Stimulated activated naive CD4-positive, alpha-beta T cell treated with Interleukin-2 at 50 U/mL for 16 hours (primary cell): Measurements from ENCODE around the gene CCDC80.
A peak's percentile ranks its signal among the peaks of the same experiment; 100 is the strongest.
"Not testable (repeated sequence)": the region's sequence is repeated elsewhere in the genome, so short reads cannot be mapped to it uniquely, and the experiment has no call there.

Source experiments
- DNase-seq: peaks from one replicate; lab custom pipeline; 2025; lab: John Stamatoyannopoulos, UW

Gene CCDC80

GRCh38 chr3:112640930-112641801 lies at the start of gene CCDC80:
Gene CCDC80, minus strand, starts transcription at chr3:112641143. Its CDS starts 1,238 bp downstream, at chr3:112639905.
- DNase-seq = no peak

- no peak for DNase-seq
These were observed 49.0 kb upstream of the CCDC80 start for GRCh38 chr3:112689989-112690388.

GRCh38 chr3:112689385-112689784 lies 48.4 kb upstream of the CCDC80 start:
- DNase-seq = no peak

- DNase-seq = no peak
These were observed 47.9 kb upstream of the CCDC80 start for GRCh38 chr3:112688819-112689218.

GRCh38 chr3:112688085-112688769 lies 47.3 kb upstream of the CCDC80 start:
- DNase-seq = no peak

- DNase-seq = no peak
These were observed 46.7 kb upstream of the CCDC80 start for GRCh38 chr3:112687616-112688015.

- DNase-seq = no peak
These were observed 46.3 kb upstream of the CCDC80 start for GRCh38 chr3:112687211-112687610.

- no peak for DNase-seq
These were observed 45.2 kb upstream of the CCDC80 start for GRCh38 chr3:112685956-112686799.

GRCh38 chr3:112685420-112685819 lies 44.5 kb upstream of the CCDC80 start:
- no peak for DNase-seq

- no peak for DNase-seq
These were observed 41.4 kb upstream of the CCDC80 start for GRCh38 chr3:112682361-112682760.

GRCh38 chr3:112681822-112682325 lies 40.9 kb upstream of the CCDC80 start:
- no peak for DNase-seq

GRCh38 chr3:112676659-112677234 lies 35.8 kb upstream of the CCDC80 start:
- DNase-seq = peak; percentile 92

GRCh38 chr3:112675943-112676535 lies 35.1 kb upstream of the CCDC80 start:
- DNase-seq = no peak

GRCh38 chr3:112675349-112675748 lies 34.4 kb upstream of the CCDC80 start:
- DNase-seq = no peak

GRCh38 chr3:112672716-112673541 lies 32.0 kb upstream of the CCDC80 start:
- DNase-seq = no peak

GRCh38 chr3:112671930-112672715 lies 31.2 kb upstream of the CCDC80 start:
- no peak for DNase-seq

GRCh38 chr3:112670824-112671223 lies 29.9 kb upstream of the CCDC80 start:
- DNase-seq = no peak

GRCh38 chr3:112667599-112667998 lies 26.7 kb upstream of the CCDC80 start:
- DNase-seq = no peak

- not testable (repeated sequence) for DNase-seq
These were observed 24.1 kb upstream of the CCDC80 start for GRCh38 chr3:112665009-112665408.

- DNase-seq = no peak
These were observed 15.1 kb upstream of the CCDC80 start for GRCh38 chr3:112656043-112656442.
